GM21786 (cell line): ENCODE measurements around the gene ACBD6.

ENCODE experiments used
- ATAC-seq: cut with Tn5 transposase; IDR thresholded peaks from one replicate; pipeline ENCODE4 v1.9.1; 2021; ENCODE audit not compliant: unreplicated experiment

Gene ACBD6

DNA sequence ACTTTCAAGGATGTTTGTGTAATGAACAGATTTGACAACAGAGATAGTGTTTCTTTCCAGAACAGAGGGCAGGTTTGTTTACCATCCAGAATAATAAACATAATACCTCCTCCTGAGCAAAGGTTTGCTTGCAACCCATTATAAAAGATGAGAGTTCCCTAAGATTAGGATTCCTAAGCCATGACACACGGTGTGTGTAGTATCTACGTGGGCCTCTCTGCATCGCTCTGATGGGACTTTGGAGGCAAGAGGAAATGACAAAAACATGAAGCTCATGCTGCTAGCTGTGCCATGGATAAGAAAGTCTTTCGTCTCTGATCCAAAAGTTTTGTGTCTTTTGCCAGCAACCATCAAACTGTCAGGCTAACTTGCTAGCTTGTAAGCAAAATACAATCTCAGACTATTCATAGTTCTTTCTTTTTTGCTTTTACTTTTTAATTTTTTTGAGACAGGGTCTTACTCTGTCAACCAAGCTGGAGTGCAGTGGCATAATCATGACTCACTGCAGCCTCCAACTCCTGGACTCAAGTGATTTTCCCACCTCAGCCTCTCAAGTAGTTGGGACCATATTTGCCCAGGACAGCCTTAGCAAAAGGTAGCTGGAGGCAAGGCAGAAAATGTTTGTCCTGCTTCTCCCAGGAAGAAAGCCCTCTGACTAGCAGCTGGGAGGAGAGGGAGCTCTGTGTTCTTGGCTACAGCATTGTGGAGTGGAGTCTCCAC lies 191.2 kb downstream of the ACBD6 start:
- ATAC-seq = no peak

DNA sequence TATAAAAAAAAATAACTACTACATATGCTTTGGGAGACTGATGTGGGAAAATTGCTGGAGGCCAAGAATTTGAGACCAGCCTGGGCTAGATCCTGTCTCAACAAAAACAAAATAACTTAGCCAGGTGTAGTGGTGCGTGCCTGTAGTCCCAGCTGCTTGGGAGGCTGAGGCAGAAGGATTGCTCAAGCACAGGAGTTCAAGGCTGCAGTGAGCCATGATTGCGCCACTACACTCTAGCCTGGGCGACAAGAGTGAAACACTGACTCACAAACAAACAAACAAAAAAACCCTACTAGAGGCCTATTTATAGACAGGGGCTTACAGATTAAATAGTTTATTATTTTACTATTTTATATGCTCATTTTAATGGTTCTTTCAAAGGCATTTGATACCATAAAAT lies 192.3 kb downstream of the ACBD6 start:
- ATAC-seq = no peak

DNA sequence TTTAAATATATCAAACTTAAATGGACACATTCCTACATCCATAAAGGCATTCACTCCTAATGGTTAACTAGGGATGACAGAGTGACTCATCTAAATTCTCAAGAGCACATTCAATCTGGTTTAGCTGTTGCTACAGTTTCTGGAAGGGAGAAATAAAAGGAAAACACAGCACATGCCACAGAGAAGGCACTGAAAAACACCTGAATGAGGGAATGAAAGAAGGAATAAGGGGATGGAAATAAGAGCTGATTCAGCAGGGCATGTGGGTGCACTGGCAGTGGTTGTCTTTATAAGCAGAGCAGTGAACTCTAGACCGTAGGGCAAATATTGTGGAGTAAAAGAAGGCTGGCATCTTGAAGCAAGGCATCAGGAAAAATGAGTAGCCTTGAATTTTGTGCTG lies 193.0 kb downstream of the ACBD6 start:
- no peak for ATAC-seq

DNA sequence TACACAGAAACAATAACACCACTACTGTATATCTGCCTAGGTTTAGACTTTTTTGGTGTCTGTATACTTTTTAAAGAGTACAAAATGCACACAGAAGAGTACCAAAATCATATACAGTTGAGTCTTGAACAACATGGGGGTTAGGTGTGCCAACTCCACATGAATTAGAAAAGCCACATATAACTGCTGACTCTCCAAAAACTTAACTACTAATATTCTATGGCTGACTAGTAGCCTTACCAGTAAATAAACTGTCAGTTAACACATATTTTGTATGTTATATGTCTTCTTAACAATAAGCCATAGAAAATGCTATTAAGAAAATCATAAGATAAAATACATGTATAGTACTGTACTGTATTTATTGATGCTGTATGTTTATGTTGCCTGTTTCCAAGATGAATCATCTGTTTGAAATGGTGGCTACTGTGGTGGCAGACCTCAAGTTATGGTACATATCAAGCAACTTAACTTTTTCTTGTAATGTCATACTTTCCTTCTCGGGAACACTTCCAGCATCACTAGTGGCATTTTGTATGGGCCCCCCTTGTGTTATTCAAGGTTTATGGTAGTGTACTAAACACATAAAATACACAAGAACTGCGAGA lies 201.1 kb downstream of the ACBD6 start:
- ATAC-seq = no peak

GRCh38 chr1:180299479-180300221 lies 202.7 kb downstream of the ACBD6 start:
- ATAC-seq = no peak

GRCh38 chr1:180295999-180296398 lies 206.4 kb downstream of the ACBD6 start:
- no peak for ATAC-seq

GRCh38 chr1:180294711-180295110 lies 207.7 kb downstream of the ACBD6 start:
- ATAC-seq = no peak

DNA sequence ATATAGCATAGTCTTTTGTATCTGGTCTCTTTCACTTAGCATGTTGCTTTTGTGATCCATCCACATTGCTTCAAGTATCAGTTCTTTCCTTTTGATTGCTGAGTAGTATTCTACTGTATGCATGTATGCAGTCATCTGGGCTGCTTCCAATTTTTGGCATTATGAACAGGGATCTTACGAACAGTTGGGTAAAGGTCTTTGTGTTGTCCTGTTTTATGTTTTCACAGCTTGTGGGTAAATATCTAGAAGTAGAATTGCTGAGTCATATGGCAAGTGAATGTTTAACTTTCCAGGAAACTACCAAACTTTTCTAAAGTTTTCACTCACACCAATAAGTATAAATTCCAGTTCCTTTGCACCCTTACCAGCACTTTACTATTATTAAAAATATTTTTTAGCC lies 211.4 kb downstream of the ACBD6 start:
- no peak for ATAC-seq

GRCh38 chr1:180290265-180291001 lies 211.9 kb downstream of the ACBD6 start:
- ATAC-seq = no peak

- no peak for ATAC-seq
Measured at GRCh38 chr1:180288940-180289339, 213.4 kb downstream of the ACBD6 start.

GRCh38 chr1:180287988-180288705 lies 214.2 kb downstream of the ACBD6 start:
- no peak for ATAC-seq

- ATAC-seq = no peak
Measured at GRCh38 chr1:180286417-180286816, 216.0 kb downstream of the ACBD6 start.

GRCh38 chr1:180283098-180283497 lies 219.3 kb downstream of the ACBD6 start:
- ATAC-seq = no peak

- no peak for ATAC-seq
Measured at GRCh38 chr1:180282401-180283044, 219.9 kb downstream of the ACBD6 start.

DNA sequence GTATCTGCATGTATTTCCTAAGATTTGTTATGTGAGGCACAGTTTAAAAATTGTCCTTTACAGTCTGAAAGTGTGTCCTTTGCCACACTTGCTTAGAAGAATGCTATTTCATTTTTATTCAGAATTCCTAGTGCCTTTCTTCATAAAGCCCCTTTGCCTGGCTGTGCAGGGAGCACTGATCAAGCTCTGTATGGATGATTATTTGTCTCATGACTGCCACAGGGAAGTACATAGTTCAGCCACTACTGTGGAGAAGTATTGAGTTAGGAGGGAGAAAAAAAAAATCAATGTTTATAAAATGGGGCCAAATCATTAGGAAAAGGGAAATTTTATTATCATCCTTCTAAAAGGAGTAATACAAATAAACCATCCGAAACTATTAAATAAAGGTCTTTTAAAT lies 220.9 kb downstream of the ACBD6 start:
- no peak for ATAC-seq

- no peak for ATAC-seq
Measured at GRCh38 chr1:180280617-180281016, 221.8 kb downstream of the ACBD6 start.

DNA sequence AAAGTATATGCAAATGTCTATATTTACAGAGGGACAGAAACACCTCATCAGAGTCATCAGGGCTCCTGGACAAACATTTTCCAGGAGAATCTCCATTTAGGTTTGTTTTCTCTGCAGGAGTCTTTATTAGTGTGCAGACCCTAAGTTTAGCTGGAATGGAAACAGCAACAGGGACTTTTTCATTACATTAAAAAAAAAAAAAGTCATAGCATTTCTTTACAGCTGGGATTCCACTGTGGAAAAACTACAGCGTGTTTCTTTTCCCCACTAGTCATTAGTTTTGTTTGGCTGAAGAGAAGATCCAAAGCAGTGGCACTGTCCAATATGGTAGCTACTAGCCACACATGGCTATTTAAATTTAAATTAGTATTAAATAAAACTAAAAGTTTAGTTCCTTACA lies 222.7 kb downstream of the ACBD6 start:
- no peak for ATAC-seq

DNA sequence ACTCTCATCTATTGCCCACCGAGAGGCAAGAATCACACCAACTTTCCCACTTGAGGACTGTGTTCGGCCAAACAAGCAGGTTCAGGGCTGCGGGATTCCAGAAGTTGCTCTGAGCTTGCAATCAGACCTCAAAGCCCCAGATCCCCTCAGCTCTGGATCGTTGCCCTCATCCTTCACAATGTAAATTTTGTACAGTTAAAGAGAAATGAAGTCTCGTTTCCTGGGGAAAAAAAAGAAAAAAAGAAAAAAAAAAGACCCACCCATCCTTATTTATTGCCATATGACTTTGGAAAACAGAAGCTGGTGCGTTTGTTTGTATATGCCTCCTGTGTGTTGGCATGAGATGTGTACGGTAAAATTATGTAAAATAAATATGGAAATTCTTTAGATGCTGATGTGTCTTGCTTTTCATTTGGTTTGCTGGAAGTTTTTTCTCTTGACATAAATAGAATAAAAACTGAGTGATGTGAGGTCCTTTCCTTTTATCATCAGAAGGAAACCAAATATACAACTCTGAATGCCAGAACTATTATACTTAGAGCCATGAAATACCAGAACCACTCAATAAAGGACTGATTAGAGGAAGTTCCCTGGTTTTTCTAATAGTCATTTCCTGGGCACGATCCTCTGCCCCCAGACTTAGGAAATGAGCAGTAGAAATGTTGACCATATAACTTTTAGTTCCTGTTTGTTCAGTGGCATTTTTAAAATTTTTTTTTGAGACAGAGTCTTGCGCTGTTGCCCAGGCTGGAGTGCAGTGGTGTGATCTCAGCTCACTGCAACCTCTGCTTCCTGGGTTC lies 223.6 kb downstream of the ACBD6 start:
- ATAC-seq = no peak

GRCh38 chr1:180278194-180278515 lies 224.2 kb downstream of the ACBD6 start:
- no peak for ATAC-seq
